ENCODE data around the gene FAM9A. TPM values are rescaled to one million over a fixed set of nuclear protein-coding genes. Genes with fewer than 3 reads are reported as not detected.

Gene FAM9A
- total and polyA plus RNA-seq, 2 of the 4 experiments (the other 2 are of a cell fraction): not detected

DNA sequence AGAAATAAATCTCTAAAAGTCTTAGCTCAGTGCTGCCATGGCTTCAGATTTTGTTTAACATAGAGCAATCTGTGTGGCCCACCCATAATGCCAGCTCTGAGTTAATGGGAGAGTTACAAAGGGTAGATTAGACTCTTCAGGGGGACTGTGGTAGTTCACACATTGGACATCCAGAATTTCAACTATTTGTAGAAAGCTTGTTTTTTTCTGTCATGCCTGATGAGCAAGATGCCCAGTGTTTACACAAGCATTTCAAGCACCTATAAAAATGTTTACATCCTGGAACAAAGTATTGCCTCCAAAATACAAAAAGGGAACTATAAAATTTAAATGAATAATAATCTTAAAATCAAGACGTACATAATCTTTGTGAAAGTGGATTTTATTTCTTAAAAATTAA, 43.0 kb upstream of the FAM9A start:
- in situ Hi-C loops (cut with MboI; ENCODE audit: low sequenced_read_pairs): no loop called here
- no peak overlapping the region for H3K4ac ChIP-seq (ENCODE audit: low read depth, low read length)
- dilution Hi-C loops (cut with HindIII; ENCODE audit: low sequenced_read_pairs, unreplicated experiment): no loop called here

More for the DNA sequence above, 43.0 kb upstream of the FAM9A start:
- Histone ChIP-seq H3K9me3 (ENCODE audit: control insufficient read depth, insufficient read depth, low read length) (no peaks in the 10 kb centered on the region), H3K23ac (ENCODE audit: low read depth, low read length) (no peak overlapping the region), H3K9ac (ENCODE audit: low read depth, low read length) (no peak overlapping the region), H3K79me1 (ENCODE audit: low read depth in 1 of 2, low read length in 2 of 2) (no peaks in the 10 kb centered on the region), H2BK5ac (ENCODE audit: low read depth, low read length, poor library complexity, severe bottlenecking) (no peak overlapping the region), H2BK15ac (ENCODE audit: low read depth, low read length) (no peak overlapping the region), H2BK20ac (ENCODE audit: low read depth, low read length) (no peak overlapping the region; the same call in 1 of the 2 replicates), H3K27me3 (ENCODE audit: control insufficient read depth, insufficient read depth, low read length) (no peaks in the 10 kb centered on the region), H3K27ac (ENCODE audit: insufficient read depth, low read length) (no peak overlapping the region), H3K4me1 (ENCODE audit: control insufficient read depth, insufficient read depth, low read length) (peaks cover 7% of the 10 kb centered on the region), H4K91ac (ENCODE audit: insufficient read depth, low read depth, low read length) (no peak overlapping the region), H3K4me3 (ENCODE audit: insufficient read depth, low read depth, low read length) (no peak overlapping the region), H3K36me3 (ENCODE audit: control insufficient read depth, insufficient read depth, low read length) (no peaks in the 10 kb centered on the region), H3K4me2 (ENCODE audit: low read depth, low read length) (no peak overlapping the region), H2AFZ (replicated peaks; ENCODE audit: low read length, poor library complexity) (no peak overlapping the region), H3K14ac (replicated peaks; ENCODE audit: low read depth, low read length) (no peak overlapping the region), H4K5ac (ENCODE audit: low read depth, low read length) (no peak overlapping the region), H2BK120ac (ENCODE audit: low read depth, low read length) (no peak overlapping the region), H2AK9ac (replicated peaks; ENCODE audit: low read depth, low read length, poor library complexity) (no peak overlapping the region), H3K9me1 (ENCODE audit: insufficient read depth, low read length) (0 out of 2 replicates have a peak, but pooled peaks cover 3% of the 10 kb centered on the region), H4K20me1 (ENCODE audit: insufficient read depth, low read length) (no peaks in the 10 kb centered on the region), H3K18ac (ENCODE audit: low read depth, low read length) (no peak overlapping the region), H3K56ac (ENCODE audit: extremely low read depth, insufficient read depth, low read length) (no peak overlapping the region), H2AK5ac (ENCODE audit: low read depth, low read length) (no peak overlapping the region), H4K8ac (ENCODE audit: low read depth in 2 of 2, low read length in 2 of 2) (no peak overlapping the region)
- no TSS peak for BruUV-seq (replicated peaks)
- no peak for ATAC-seq (ENCODE audit: low read depth)
- POLR2A ChIA-PET (ENCODE audit: unreplicated experiment): no interaction called here
- intact Hi-C loops (cut with micrococcal nuclease): no loop called here
- WGBS, 2 experiments (ENCODE audit: extremely low coverage in 2 of 2, insufficient read length in 1 of 2): no CpG with 5 or more reads among the region's 1 CpG
- TF ChIP-seq BHLHE40 (IDR thresholded peaks at IDR 0.05; ENCODE audit: low read depth, low read length) (no peak), RCOR1 (IDR thresholded peaks at IDR 0.05; ENCODE audit: insufficient replicate concordance, low read length) (no peak), RFX5 (IDR thresholded peaks at IDR 0.05; ENCODE audit: low read depth, low read length) (no peak), SMC3 (IDR thresholded peaks at IDR 0.05; ENCODE audit: low read depth, low read length) (no peak), USF2 (IDR thresholded peaks at IDR 0.05; ENCODE audit: low read depth, low read length) (no peak), NFE2L2 (IDR thresholded peaks at IDR 0.05; ENCODE audit: low read depth, low read length) (no peak)
- TF ChIP-seq, protein P1, sequence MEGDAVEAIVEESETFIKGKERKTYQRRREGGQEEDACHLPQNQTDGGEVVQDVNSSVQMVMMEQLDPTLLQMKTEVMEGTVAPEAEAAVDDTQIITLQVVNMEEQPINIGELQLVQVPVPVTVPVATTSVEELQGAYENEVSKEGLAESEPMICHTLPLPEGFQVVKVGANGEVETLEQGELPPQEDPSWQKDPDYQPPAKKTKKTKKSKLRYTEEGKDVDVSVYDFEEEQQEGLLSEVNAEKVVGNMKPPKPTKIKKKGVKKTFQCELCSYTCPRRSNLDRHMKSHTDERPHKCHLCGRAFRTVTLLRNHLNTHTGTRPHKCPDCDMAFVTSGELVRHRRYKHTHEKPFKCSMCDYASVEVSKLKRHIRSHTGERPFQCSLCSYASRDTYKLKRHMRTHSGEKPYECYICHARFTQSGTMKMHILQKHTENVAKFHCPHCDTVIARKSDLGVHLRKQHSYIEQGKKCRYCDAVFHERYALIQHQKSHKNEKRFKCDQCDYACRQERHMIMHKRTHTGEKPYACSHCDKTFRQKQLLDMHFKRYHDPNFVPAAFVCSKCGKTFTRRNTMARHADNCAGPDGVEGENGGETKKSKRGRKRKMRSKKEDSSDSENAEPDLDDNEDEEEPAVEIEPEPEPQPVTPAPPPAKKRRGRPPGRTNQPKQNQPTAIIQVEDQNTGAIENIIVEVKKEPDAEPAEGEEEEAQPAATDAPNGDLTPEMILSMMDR (conservative IDR thresholded peaks at IDR 0.05; ENCODE audit: low read depth, low read length): no peak
- no peak for DNase-seq
- CTCF ChIA-PET: no interaction called here
